H9 (cell line): ENCODE results near the gene KRT12. TPM values are rescaled to one million over a fixed set of nuclear protein-coding genes. Genes with fewer than 3 reads are reported as not detected.

Experiments used
- DNase-seq: peaks from one replicate; pipeline ENCODE4 v3.0.0-alpha.2; 2017
- H2AFZ ChIP-seq: one replicate; pipeline ENCODE4 v1.6.1; 2013; ENCODE audit warnings: mild to moderate bottlenecking, low read length, control low read depth, moderate library complexity
- H2AK5ac ChIP-seq: 2 replicates; pipeline ENCODE4 v1.6.1; 2013; ENCODE audit warnings: low read length, control low read depth, mixed read lengths; ENCODE audit not compliant: insufficient read length
- H2BK120ac ChIP-seq: one replicate; pipeline ENCODE4 v1.6.1; 2013; ENCODE audit warnings: low read depth, mild to moderate bottlenecking, low read length, control low read depth, inconsistent platforms; ENCODE audit not compliant: poor library complexity, severe bottlenecking
- H2BK12ac ChIP-seq: 2 replicates; pipeline ENCODE4 v1.6.1; 2013; ENCODE audit warnings: low read length, control low read depth, mixed read lengths, low read depth; ENCODE audit not compliant: insufficient read length
- H2BK15ac ChIP-seq: 2 replicates; pipeline ENCODE4 v1.6.1; 2013; ENCODE audit warnings: low read depth, low read length, control low read depth
- H2BK20ac ChIP-seq: one replicate; pipeline ENCODE4 v1.6.1; 2013; ENCODE audit warnings: low read depth, mild to moderate bottlenecking, low read length, control low read depth, inconsistent platforms; ENCODE audit not compliant: poor library complexity, severe bottlenecking
- H2BK5ac ChIP-seq: 2 replicates; pipeline ENCODE4 v1.6.1; 2013; ENCODE audit warnings: low read length, control low read depth, mixed read lengths; ENCODE audit not compliant: insufficient read length
- H3K14ac ChIP-seq: 2 replicates; pipeline ENCODE4 v1.6.1; 2013; ENCODE audit warnings: low read length, control low read depth; ENCODE audit not compliant: insufficient read depth
- H3K18ac ChIP-seq: 2 replicates; pipeline ENCODE4 v1.6.1; 2013; ENCODE audit warnings: low read depth, mild to moderate bottlenecking, mixed read lengths, low read length, control low read depth; ENCODE audit not compliant: insufficient read length
- H3K23ac ChIP-seq: 2 replicates; pipeline ENCODE4 v1.6.1; 2013; ENCODE audit warnings: low read length, control low read depth, mixed read lengths, low read depth; ENCODE audit not compliant: insufficient read length
- H3K23me2 ChIP-seq: 2 replicates; pipeline ENCODE4 v1.6.1; 2013; ENCODE audit warnings: low read depth, mild to moderate bottlenecking, mixed read lengths, low read length, control low read depth; ENCODE audit not compliant: insufficient read length, poor library complexity, severe bottlenecking
- H3K27ac ChIP-seq: 2 replicates; pipeline ENCODE4 v1.5.1; 2013; ENCODE audit warnings: low read length, control low read depth, mixed read lengths, low read depth; ENCODE audit not compliant: insufficient read length
- H3K27me3 ChIP-seq: 2 replicates; pipeline ENCODE4 v1.6.1; 2013; ENCODE audit warnings: low read length, control low read depth, inconsistent platforms; ENCODE audit not compliant: insufficient read depth
- H3K4ac ChIP-seq: 2 replicates; pipeline ENCODE4 v1.6.1; 2013; ENCODE audit warnings: low read depth, mild to moderate bottlenecking, control low read depth, inconsistent platforms, low read length, moderate library complexity
- H3K4me1 ChIP-seq: 2 replicates; pipeline ENCODE4 v1.6.1; 2013; ENCODE audit warnings: low read length, control low read depth, inconsistent platforms; ENCODE audit not compliant: insufficient read depth
- H3K4me2 ChIP-seq: 2 replicates; pipeline ENCODE4 v1.6.1; 2013; ENCODE audit warnings: low read length, control low read depth, mixed read lengths; ENCODE audit not compliant: insufficient read length, insufficient read depth
- H3K56ac ChIP-seq: 2 replicates; pipeline ENCODE4 v1.6.1; 2013; ENCODE audit warnings: low read depth, mild to moderate bottlenecking, mixed read lengths, low read length, control low read depth; ENCODE audit not compliant: insufficient read length
- H3K79me1 ChIP-seq: 2 replicates; pipeline ENCODE4 v1.6.1; 2013; ENCODE audit warnings: low read depth, mild to moderate bottlenecking, moderate library complexity, low read length, control low read depth, inconsistent platforms; ENCODE audit not compliant: insufficient read depth, poor library complexity, severe bottlenecking
- H3K79me2 ChIP-seq: 2 replicates; pipeline ENCODE4 v1.6.1; 2013; ENCODE audit warnings: low read length, control low read depth, inconsistent platforms; ENCODE audit not compliant: insufficient read depth
- H3K9ac ChIP-seq: 2 replicates; pipeline ENCODE4 v1.6.1; 2013; ENCODE audit warnings: low read length, control low read depth, mixed read lengths; ENCODE audit not compliant: insufficient read length; ENCODE audit errors: extremely low read depth
- H3K9me3 ChIP-seq: one replicate; pipeline ENCODE4 v1.6.1; 2013; ENCODE audit warnings: low read depth, low read length, inconsistent platforms; ENCODE audit not compliant: control insufficient read depth
- H3T11ph ChIP-seq: one replicate; pipeline ENCODE4 v1.6.1; 2013; ENCODE audit warnings: mild to moderate bottlenecking, low read length, control low read depth, inconsistent platforms
- H4K20me1 ChIP-seq: one replicate; pipeline ENCODE4 v1.6.1; 2013; ENCODE audit not compliant: control insufficient read depth, insufficient read length, insufficient read depth
- H4K5ac ChIP-seq: 2 replicates; pipeline ENCODE4 v1.6.1; 2013; ENCODE audit warnings: low read depth, mild to moderate bottlenecking, mixed read lengths, low read length, control low read depth; ENCODE audit not compliant: insufficient read length
- H4K8ac ChIP-seq: replicated peaks from 2 replicates; pipeline ENCODE4 v1.6.1; 2013; ENCODE audit warnings: low read length, control low read depth, mixed read lengths, low read depth; ENCODE audit not compliant: insufficient read length
- H4K91ac ChIP-seq: 2 replicates; pipeline ENCODE4 v1.6.1; 2013; ENCODE audit warnings: low read depth, mild to moderate bottlenecking, moderate library complexity, mixed read lengths, low read length, control low read depth; ENCODE audit not compliant: insufficient read length
- H3K27ac Mint-ChIP-seq, 3 experiments: 2 replicates in 2 of 3; 3 replicates in 1 of 3; pipeline ENCODE4 v1.8.0; 2020 to 2021; ENCODE audit warnings: mixed read lengths in 3 of 3, mild to moderate bottlenecking in 1 of 3, moderate library complexity in 1 of 3
- H3K27me3 Mint-ChIP-seq: 2 replicates; pipeline ENCODE4 v1.8.0; 2021; ENCODE audit warnings: low read depth, mild to moderate bottlenecking, moderate library complexity, mixed read lengths
- H3K36me3 Mint-ChIP-seq, 3 experiments: 2 replicates in 2 of 3; 3 replicates in 1 of 3; pipeline ENCODE4 v1.8.0; 2020 to 2021; ENCODE audit warnings: low read depth in 3 of 3, mixed read lengths in 3 of 3; ENCODE audit not compliant: insufficient read depth in 1 of 3
- H3K4me1 Mint-ChIP-seq, 2 experiments: 2 replicates each; pipeline ENCODE4 v1.8.0; 2020; ENCODE audit warnings: mixed read lengths in 2 of 2
- H3K4me3 Mint-ChIP-seq, 2 experiments: 2 replicates in 1 of 2; 3 replicates in 1 of 2; pipeline ENCODE4 v1.8.0; 2020 to 2021; ENCODE audit warnings: mild to moderate bottlenecking in 2 of 2, mixed read lengths in 2 of 2, moderate library complexity in 1 of 2
- H3K9me3 Mint-ChIP-seq, 2 experiments: 2 replicates in 1 of 2; 3 replicates in 1 of 2; pipeline ENCODE4 v1.8.0; 2020; ENCODE audit warnings: mild to moderate bottlenecking in 2 of 2, mixed read lengths in 2 of 2, moderate library complexity in 1 of 2
- CTCF ChIP-seq: fragments of 200-600 bp; sonication (generic); conservative IDR thresholded peaks from 3 replicates; pipeline ENCODE4 v1.8.0; 2021; ENCODE audit warnings: antibody characterized with exemption, mild to moderate bottlenecking
- WGBS: extraction: QIAGEN DNeasy Blood & Tissue Kit; methylation state at CpG from one replicate; pipeline ENCODE4 v1.1.7; 2013; ENCODE audit warnings: missing lambda C conversion rate, low lambda C conversion rate, mixed read lengths; ENCODE audit not compliant: insufficient read length; ENCODE audit errors: extremely low coverage; 5-methylcytosine and 5-hydroxymethylcytosine counted together
- total RNA-seq: library from RNA; stranded (reverse); gene quantifications from 2 replicates; pipeline ENCODE4 v1.2.1, GENCODE V29; 2021

KRT12 gene
- total RNA-seq, 1 experiment from 2014 or later: not detected

- Histone ChIP-seq H4K91ac (no peak overlapping the region), H3K27ac (no peak overlapping the region), H3K4me2 (peak overlapping the region; percentile 47), H4K20me1 (no peaks in the 10 kb centered on the region), H3T11ph (no peak overlapping the region), H2AK5ac (no peak overlapping the region), H3K9ac (no peak overlapping the region), H3K79me2 (no peaks in the 10 kb centered on the region), H2BK120ac (no peak overlapping the region), H2BK12ac (no peak overlapping the region), H3K79me1 (no peaks in the 10 kb centered on the region), H2BK15ac (no peak overlapping the region), H4K8ac (no peak overlapping the region), H3K9me3 (no peaks in the 10 kb centered on the region), H2AFZ (peak overlapping the region; percentile 6), H3K23ac (no peak overlapping the region), H3K27me3 (no peaks in the 10 kb centered on the region), H3K23me2 (peaks cover 3% of the 10 kb centered on the region), H2BK20ac (no peak overlapping the region), H3K14ac (no peak overlapping the region), H4K5ac (no peak overlapping the region), H3K4ac (no peak overlapping the region), H3K56ac (no peak overlapping the region), H2BK5ac (no peak overlapping the region), H3K4me1 (no peaks in the 10 kb centered on the region), H3K18ac (no peak overlapping the region)
- no CpG with 5 or more reads among the region's 9 CpGs for WGBS
- peaks cover 75% of the 10 kb centered on the region for H3K27me3 Mint-ChIP-seq
- peak overlapping the region; percentile 78 to 85 for H3K4me3 Mint-ChIP-seq
- H3K36me3 Mint-ChIP-seq: peaks cover 0 to 13% (median 10%) of the 10 kb centered on the region in 3 experiments; a peak in 5 of 7 replicates
- H3K9me3 Mint-ChIP-seq: no peaks in the 10 kb centered on the region
- TF ChIP-seq CTCF: no peak
- H3K4me1 Mint-ChIP-seq: peaks cover 0 to 8% of the 10 kb centered on the region in 2 experiments; a peak in 1 of 4 replicates
- no peak for DNase-seq
- H3K27ac Mint-ChIP-seq: peak overlapping the region in 2 of 3 experiments; percentile 88 to 90; a peak in 2 of 7 replicates
These were observed 47.4 kb downstream of the KRT12 start for GRCh38 chr17:40819528-40820125.
